Measurements from ENCODE around the gene RNF26. TPM values are rescaled to one million over a fixed set of nuclear protein-coding genes. Genes with fewer than 3 reads are reported as not detected.

Gene RNF26
- total and polyA plus RNA-seq, 2 of the 13 experiments (the other 11 are each of a cell fraction or from before 2014, with no cell fraction given), result 11.9 to 26.3 TPM

- peak; percentile 32 for TF ChIP-seq ZNF407 (CRISPR knock-in tag; IDR thresholded peaks at IDR 0.05; ENCODE audit: not compliant biosample characterization)
- no peak for TF ChIP-seq PHF21A (CRISPR knock-in tag; IDR thresholded peaks at IDR 0.05)
- TF ChIP-seq MXD4 (CRISPR knock-in tag; IDR thresholded peaks at IDR 0.05), result 0 out of 2 replicates have a peak, but pooled peaks have one; percentile 20
- TF ChIP-seq, protein P1, sequence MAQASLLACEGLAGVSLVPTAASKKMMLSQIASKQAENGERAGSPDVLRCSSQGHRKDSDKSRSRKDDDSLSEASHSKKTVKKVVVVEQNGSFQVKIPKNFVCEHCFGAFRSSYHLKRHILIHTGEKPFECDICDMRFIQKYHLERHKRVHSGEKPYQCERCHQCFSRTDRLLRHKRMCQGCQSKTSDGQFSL (CRISPR knock-in tag; IDR thresholded peaks at IDR 0.05), result 0 out of 2 replicates have a peak, but pooled peaks have one; percentile 41
- peak; percentile 70 for TF ChIP-seq RBFOX2 (IDR thresholded peaks at IDR 0.05; ENCODE audit: low read depth, low read length)
- TF ChIP-seq ZNF354B (CRISPR knock-in tag; IDR thresholded peaks at IDR 0.05), result no peak
- TF ChIP-seq CENPBD1 (CRISPR knock-in tag; IDR thresholded peaks at IDR 0.05; ENCODE audit: borderline replicate concordance, low read depth), result no peak
- TF ChIP-seq THAP11 (CRISPR knock-in tag; IDR thresholded peaks at IDR 0.05), result peak; percentile 29; the same call in 1 of the 2 replicates
- TF ChIP-seq, protein P2, sequence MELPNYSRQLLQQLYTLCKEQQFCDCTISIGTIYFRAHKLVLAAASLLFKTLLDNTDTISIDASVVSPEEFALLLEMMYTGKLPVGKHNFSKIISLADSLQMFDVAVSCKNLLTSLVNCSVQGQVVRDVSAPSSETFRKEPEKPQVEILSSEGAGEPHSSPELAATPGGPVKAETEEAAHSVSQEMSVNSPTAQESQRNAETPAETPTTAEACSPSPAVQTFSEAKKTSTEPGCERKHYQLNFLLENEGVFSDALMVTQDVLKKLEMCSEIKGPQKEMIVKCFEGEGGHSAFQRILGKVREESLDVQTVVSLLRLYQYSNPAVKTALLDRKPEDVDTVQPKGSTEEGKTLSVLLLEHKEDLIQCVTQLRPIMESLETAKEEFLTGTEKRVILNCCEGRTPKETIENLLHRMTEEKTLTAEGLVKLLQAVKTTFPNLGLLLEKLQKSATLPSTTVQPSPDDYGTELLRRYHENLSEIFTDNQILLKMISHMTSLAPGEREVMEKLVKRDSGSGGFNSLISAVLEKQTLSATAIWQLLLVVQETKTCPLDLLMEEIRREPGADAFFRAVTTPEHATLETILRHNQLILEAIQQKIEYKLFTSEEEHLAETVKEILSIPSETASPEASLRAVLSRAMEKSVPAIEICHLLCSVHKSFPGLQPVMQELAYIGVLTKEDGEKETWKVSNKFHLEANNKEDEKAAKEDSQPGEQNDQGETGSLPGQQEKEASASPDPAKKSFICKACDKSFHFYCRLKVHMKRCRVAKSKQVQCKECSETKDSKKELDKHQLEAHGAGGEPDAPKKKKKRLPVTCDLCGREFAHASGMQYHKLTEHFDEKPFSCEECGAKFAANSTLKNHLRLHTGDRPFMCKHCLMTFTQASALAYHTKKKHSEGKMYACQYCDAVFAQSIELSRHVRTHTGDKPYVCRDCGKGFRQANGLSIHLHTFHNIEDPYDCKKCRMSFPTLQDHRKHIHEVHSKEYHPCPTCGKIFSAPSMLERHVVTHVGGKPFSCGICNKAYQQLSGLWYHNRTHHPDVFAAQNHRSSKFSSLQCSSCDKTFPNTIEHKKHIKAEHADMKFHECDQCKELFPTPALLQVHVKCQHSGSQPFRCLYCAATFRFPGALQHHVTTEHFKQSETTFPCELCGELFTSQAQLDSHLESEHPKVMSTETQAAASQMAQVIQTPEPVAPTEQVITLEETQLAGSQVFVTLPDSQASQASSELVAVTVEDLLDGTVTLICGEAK (IDR thresholded peaks at IDR 0.05), result no peak
- TF ChIP-seq, protein P2 (CRISPR knock-in tag; IDR thresholded peaks at IDR 0.05), result peak; percentile 49; the same call in 1 of the 2 replicates
Measured at GRCh38 chr11:119316729-119317591, 17.4 kb upstream of the RNF26 start, which contains the start of gene MCAM (continued).
